Measurements from ENCODE around the gene NEXN.

DNA sequence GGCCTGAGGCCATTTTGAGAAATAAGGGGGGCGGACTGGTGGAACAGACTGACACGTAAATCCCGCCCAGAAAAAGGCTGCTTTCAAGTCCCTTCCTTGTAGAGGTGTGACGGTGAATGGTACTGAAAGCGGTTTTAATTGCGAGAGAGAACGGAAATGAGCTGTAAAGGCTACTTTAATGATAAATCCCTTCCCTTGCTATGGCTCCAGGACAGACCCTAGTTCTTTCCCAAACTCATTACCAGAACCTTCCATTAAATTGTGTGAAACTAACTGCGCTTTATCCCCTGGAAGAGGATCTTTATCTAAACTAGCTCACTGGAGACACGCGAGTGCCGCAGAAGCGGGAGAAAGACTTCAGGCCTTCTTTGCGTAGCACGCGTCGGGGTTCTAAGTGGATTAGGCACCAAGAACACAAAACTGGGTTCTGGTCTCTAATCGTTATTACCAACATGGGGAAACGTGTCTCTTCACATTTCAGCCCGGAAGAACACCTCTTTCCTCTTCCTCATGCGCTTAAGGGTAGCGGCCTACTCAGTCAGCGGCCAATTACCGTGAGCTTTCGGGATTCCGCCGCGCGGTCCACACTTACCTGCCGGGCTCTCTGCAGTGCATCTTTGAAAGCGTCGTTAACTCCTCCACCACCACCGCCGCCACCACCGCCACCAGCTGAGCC is 90.0 kb downstream of the NEXN start:
- TF ChIP-seq, protein P1, sequence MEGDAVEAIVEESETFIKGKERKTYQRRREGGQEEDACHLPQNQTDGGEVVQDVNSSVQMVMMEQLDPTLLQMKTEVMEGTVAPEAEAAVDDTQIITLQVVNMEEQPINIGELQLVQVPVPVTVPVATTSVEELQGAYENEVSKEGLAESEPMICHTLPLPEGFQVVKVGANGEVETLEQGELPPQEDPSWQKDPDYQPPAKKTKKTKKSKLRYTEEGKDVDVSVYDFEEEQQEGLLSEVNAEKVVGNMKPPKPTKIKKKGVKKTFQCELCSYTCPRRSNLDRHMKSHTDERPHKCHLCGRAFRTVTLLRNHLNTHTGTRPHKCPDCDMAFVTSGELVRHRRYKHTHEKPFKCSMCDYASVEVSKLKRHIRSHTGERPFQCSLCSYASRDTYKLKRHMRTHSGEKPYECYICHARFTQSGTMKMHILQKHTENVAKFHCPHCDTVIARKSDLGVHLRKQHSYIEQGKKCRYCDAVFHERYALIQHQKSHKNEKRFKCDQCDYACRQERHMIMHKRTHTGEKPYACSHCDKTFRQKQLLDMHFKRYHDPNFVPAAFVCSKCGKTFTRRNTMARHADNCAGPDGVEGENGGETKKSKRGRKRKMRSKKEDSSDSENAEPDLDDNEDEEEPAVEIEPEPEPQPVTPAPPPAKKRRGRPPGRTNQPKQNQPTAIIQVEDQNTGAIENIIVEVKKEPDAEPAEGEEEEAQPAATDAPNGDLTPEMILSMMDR (IDR thresholded peaks at IDR 0.05): no peak
- TF ChIP-seq POLR2A (IDR thresholded peaks at IDR 0.05): peak in 1 of 2 donors; percentile 45
